HCT116 (cell line): ENCODE measurements around the gene KMT2C. TPM values are rescaled to one million over a fixed set of nuclear protein-coding genes. Genes with fewer than 3 reads are reported as not detected.

Experiments used
- ATAC-seq: fragments of 200-7000 bp; cut with Tn5 transposase; 2 replicates; pipeline ENCODE4 v1.9.1; 2020; ENCODE audit warnings: mild to moderate bottlenecking, moderate library complexity
- BruUV-seq: library from RNA; stranded (reverse); fragments of 400-500 nt; replicated peaks from 2 replicates; lab custom pipeline; 2021; lab: Mats Ljungman, UMichigan
- CTCF ChIA-PET: fragments of 300-600 bp; sonication (Branson Sonifier 250); formaldehyde crosslinking; loops from one replicate; lab custom pipeline; 2021; ENCODE audit warnings: antibody characterized with exemption; lab: Charles Lee
- POLR2A ChIA-PET: fragments of 300-600, 350-600 bp; sonication (Branson Sonifier 250); formaldehyde crosslinking; loops from one replicate; lab custom pipeline; 2021; ENCODE audit warnings: antibody characterized with exemption; lab: Charles Lee
- RAD21 ChIA-PET, 2 experiments: fragments of 300-600 bp; sonication (Branson Sonifier 250); formaldehyde crosslinking; loops; one replicate each; lab custom pipeline; 2023; ENCODE audit warnings: low total read pairs in 2 of 2; ENCODE audit not compliant: uncharacterized antibody in 2 of 2, unreplicated experiment in 2 of 2, low non-redundant PET in 1 of 2; lab: Charles Lee
- DNase-seq: peaks from one replicate; pipeline ENCODE4 v3.0.0-alpha.2; 2010; ENCODE audit warnings: low read depth, low spot score
- H2AFZ ChIP-seq: fragments of 200-600 bp; shearing (Covaris generic), sonication (generic); 2 replicates; pipeline ENCODE4 v1.6.1; 2017; ENCODE audit warnings: low read depth, mixed run types, mixed read lengths, antibody characterized with exemption, low read length; ENCODE audit not compliant: poor library complexity, severe bottlenecking
- H3K27ac ChIP-seq: 2 replicates; pipeline ENCODE4 v1.5.1; 2012; ENCODE audit warnings: low read depth, low read length
- H3K27me3 ChIP-seq: fragments of 200-600 bp; sonication (generic); 2 replicates; pipeline ENCODE4 v1.6.1; 2016; ENCODE audit warnings: mixed run types, low read length, mixed read lengths; ENCODE audit not compliant: insufficient read depth
- H3K36me3 ChIP-seq, 2 experiments: fragments of 200-500 bp in 1 of 2; fragments of 200-600 bp in 1 of 2; sonication (Bioruptor generic) in 1 of 2; sonication (generic) in 1 of 2; 2 replicates each; pipeline versions ENCODE4 v1.5.1 to v1.6.1; 2014 to 2016; ENCODE audit warnings: low read length in 2 of 2, inconsistent platforms in 1 of 2, mixed read lengths in 1 of 2, mixed run types in 1 of 2; ENCODE audit not compliant: insufficient read depth in 2 of 2, control insufficient read depth in 1 of 2
- H3K4me1 ChIP-seq, 2 experiments: fragments of 200-600 bp in 1 of 2; sonication (generic) in 1 of 2; 2 replicates each; pipeline versions ENCODE4 v1.5.1 to v1.6.1; 2012 to 2017; ENCODE audit warnings: low read length in 2 of 2, inconsistent platforms in 1 of 2, mild to moderate bottlenecking in 1 of 2, mixed read lengths in 1 of 2, mixed run types in 1 of 2, moderate library complexity in 1 of 2; ENCODE audit not compliant: insufficient read depth in 2 of 2, control insufficient read depth in 1 of 2
- H3K4me2 ChIP-seq: fragments of 200-600 bp; sonication (generic); 2 replicates; pipeline ENCODE4 v1.6.1; 2017; ENCODE audit warnings: mixed run types, low read length, mixed read lengths
- H3K4me3 ChIP-seq, 2 experiments: fragments of 200-600 bp in 1 of 2; sonication (generic) in 1 of 2; replicated peaks in 1 of 2; 2 replicates each; pipeline ENCODE4 v1.5.1; 2011 to 2016; ENCODE audit warnings: low read length in 2 of 2, control low read depth in 1 of 2, low read depth in 1 of 2, mild to moderate bottlenecking in 1 of 2, mixed read lengths in 1 of 2, mixed run types in 1 of 2
- H3K79me2 ChIP-seq: fragments of 200-600 bp; sonication (generic); 2 replicates; pipeline ENCODE4 v1.6.1; 2017; ENCODE audit warnings: mild to moderate bottlenecking, mixed run types, low read length, moderate library complexity, mixed read lengths; ENCODE audit not compliant: insufficient read depth
- H3K9ac ChIP-seq: fragments of 200-600 bp; sonication (generic); 2 replicates; pipeline ENCODE4 v1.6.1; 2016; ENCODE audit warnings: low read length, mixed read lengths
- H3K9me2 ChIP-seq: fragments of 200-600 bp; sonication (generic), shearing (Covaris generic); 2 replicates; pipeline ENCODE4 v1.6.1; 2017; ENCODE audit warnings: mixed run types, mild to moderate bottlenecking, moderate library complexity; ENCODE audit not compliant: insufficient read depth
- H3K9me3 ChIP-seq, 2 experiments: fragments of 200-500 bp in 1 of 2; fragments of 200-600 bp in 1 of 2; sonication (Bioruptor generic) in 1 of 2; sonication (generic) in 1 of 2; 2 replicates each; pipeline ENCODE4 v1.6.1; 2014 to 2017; ENCODE audit warnings: low read length in 2 of 2, mixed read lengths in 2 of 2, inconsistent platforms in 1 of 2, low read depth in 1 of 2, mild to moderate bottlenecking in 1 of 2, mixed run types in 1 of 2, moderate library complexity in 1 of 2; ENCODE audit not compliant: control insufficient read depth in 1 of 2, insufficient read depth in 1 of 2
- H4K20me1 ChIP-seq: fragments of 200-600 bp; sonication (generic), shearing (Covaris generic); 2 replicates; pipeline ENCODE4 v1.6.1; 2017; ENCODE audit warnings: mixed run types, mild to moderate bottlenecking, moderate library complexity; ENCODE audit not compliant: insufficient read depth
- CEBPB ChIP-seq: IDR thresholded peaks from 2 replicates; pipeline ENCODE4 v1.6.1; 2012; ENCODE audit warnings: low read depth
- EGR1 ChIP-seq: IDR thresholded peaks from 2 replicates; pipeline ENCODE4 v1.6.1; 2012; ENCODE audit warnings: low read depth
- ELF1 ChIP-seq: IDR thresholded peaks from 2 replicates; pipeline ENCODE4 v1.6.1; 2012; ENCODE audit warnings: low read depth, borderline replicate concordance
- EZH2 ChIP-seq: fragments of 200-600 bp; sonication (generic); IDR thresholded peaks from 2 replicates; pipeline ENCODE4 v1.6.1; 2017; ENCODE audit warnings: antibody characterized with exemption, mixed run types
- EZH2phosphoT487 ChIP-seq: fragments of 200-600 bp; IDR thresholded peaks from 2 replicates; pipeline ENCODE4 v1.6.1; 2018; ENCODE audit warnings: antibody characterized with exemption, borderline replicate concordance
- FOSL1 ChIP-seq: IDR thresholded peaks from 2 replicates; pipeline ENCODE4 v1.6.1; 2012; ENCODE audit warnings: low read depth
- JUND ChIP-seq: IDR thresholded peaks from 2 replicates; pipeline ENCODE4 v1.6.1; 2012
- POLR2AphosphoS5 ChIP-seq: IDR thresholded peaks from 2 replicates; pipeline ENCODE4 v1.6.1; 2011; ENCODE audit warnings: mild to moderate bottlenecking, low read depth, low read length, moderate library complexity
- RAD21 ChIP-seq: IDR thresholded peaks from 2 replicates; pipeline ENCODE4 v1.6.1; 2012; ENCODE audit warnings: low read depth, mild to moderate bottlenecking
- SIN3A ChIP-seq: IDR thresholded peaks from 2 replicates; pipeline ENCODE4 v1.6.1; 2012; ENCODE audit warnings: low read depth
- SRF ChIP-seq: IDR thresholded peaks from 2 replicates; pipeline ENCODE4 v1.6.1; 2012; ENCODE audit warnings: low read depth
- YY1 ChIP-seq: IDR thresholded peaks from 2 replicates; pipeline ENCODE4 v1.6.1; 2011; ENCODE audit warnings: low read length, low read depth, moderate library complexity, mild to moderate bottlenecking; ENCODE audit not compliant: insufficient replicate concordance; ENCODE audit errors: extremely low read depth
- ZNF274 ChIP-seq: fragments of 200-500 bp; sonication (Bioruptor generic); IDR thresholded peaks from 2 replicates; pipeline ENCODE4 v1.6.1; 2014; ENCODE audit warnings: mild to moderate bottlenecking, low read depth, low read length, inconsistent platforms
- intact Hi-C: fragments of 100-400 bp; cut with micrococcal nuclease; formaldehyde crosslinking; loops from 2 replicates; pipeline ENCODE4 v1.10.0; 2022
- total RNA-seq: library from RNA; stranded (reverse); gene quantifications from one replicate; pipeline ENCODE4 v1.2.1, GENCODE V29; 2021; ENCODE audit not compliant: unreplicated experiment
- TF ChIP-seq, protein P1 (sequence below): IDR thresholded peaks from 2 replicates; pipeline ENCODE4 v1.6.1; 2011; ENCODE audit warnings: mild to moderate bottlenecking, low read length, moderate library complexity; ENCODE audit not compliant: insufficient replicate concordance; ENCODE audit errors: extremely low read depth
- TF ChIP-seq, protein P2 (sequence below): IDR thresholded peaks from 2 replicates; pipeline ENCODE4 v1.6.1; 2012

Gene KMT2C
- total RNA-seq, 1 experiment from 2014 or later, result 22.9 TPM

DNA sequence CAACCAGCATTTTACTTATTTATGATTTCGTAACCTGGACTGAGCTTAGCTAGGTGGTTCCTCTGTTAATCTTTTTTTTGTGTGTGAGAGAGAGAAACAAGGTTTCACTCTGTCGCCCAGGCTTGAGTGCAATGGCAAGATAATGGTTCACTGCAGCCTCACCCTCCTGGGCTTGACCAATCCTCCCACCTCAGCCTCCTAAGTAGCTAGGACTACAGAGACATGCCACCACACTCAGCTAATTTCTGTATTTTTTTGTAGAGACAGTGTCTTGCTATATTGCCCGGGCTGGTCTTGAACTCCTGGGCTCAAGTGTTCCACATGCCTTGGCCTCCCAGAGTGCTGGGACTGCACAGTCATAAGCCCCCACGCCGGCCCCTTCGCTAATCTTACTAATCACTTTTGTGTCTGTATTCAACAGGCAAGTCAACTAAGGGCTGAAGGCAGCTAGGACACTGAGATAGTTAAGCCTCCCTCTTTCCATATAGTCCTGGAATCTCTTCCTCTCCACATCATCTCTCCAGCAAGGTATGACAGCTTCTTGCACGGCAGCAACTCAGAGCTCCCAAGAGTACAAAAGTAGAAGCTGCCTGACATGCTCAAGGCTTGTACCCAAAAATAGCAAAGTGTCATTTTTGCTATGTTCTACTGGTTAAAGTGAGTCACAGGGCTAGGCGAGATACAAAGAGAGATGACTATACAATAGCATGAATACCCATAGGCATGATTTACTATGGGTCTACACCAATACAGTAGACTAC, 11.3 kb downstream of the KMT2C start:
- Histone ChIP-seq H3K4me1 (peaks cover 0 to 23% of the 10 kb centered on the region in 2 experiments; a peak in 2 of 4 replicates), H3K79me2 (peaks cover 99% of the 10 kb centered on the region)
- no TSS peak for BruUV-seq
- TF ChIP-seq ELF1 (no peak), EGR1 (no peak), ZNF274 (no peak), JUND (no peak), POLR2AphosphoS5 (no peak), SIN3A (no peak), FOSL1 (no peak), CEBPB (no peak), RAD21 (no peak), YY1 (no peak), EZH2 (no peak), EZH2phosphoT487 (no peak), SRF (no peak)
- TF ChIP-seq, protein P1, sequence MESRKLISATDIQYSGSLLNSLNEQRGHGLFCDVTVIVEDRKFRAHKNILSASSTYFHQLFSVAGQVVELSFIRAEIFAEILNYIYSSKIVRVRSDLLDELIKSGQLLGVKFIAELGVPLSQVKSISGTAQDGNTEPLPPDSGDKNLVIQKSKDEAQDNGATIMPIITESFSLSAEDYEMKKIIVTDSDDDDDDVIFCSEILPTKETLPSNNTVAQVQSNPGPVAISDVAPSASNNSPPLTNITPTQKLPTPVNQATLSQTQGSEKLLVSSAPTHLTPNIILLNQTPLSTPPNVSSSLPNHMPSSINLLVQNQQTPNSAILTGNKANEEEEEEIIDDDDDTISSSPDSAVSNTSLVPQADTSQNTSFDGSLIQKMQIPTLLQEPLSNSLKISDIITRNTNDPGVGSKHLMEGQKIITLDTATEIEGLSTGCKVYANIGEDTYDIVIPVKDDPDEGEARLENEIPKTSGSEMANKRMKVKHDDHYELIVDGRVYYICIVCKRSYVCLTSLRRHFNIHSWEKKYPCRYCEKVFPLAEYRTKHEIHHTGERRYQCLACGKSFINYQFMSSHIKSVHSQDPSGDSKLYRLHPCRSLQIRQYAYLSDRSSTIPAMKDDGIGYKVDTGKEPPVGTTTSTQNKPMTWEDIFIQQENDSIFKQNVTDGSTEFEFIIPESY, result no peak
- TF ChIP-seq, protein P2, sequence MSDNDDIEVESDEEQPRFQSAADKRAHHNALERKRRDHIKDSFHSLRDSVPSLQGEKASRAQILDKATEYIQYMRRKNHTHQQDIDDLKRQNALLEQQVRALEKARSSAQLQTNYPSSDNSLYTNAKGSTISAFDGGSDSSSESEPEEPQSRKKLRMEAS, result no peak
- TF ChIP-seq, all 23 proteins: peak for 0
- no peak overlapping the region for H3K4me3 ChIP-seq
- H3K9ac ChIP-seq, result no peak overlapping the region
- H2AFZ ChIP-seq, result no peak overlapping the region
- H3K4me2 ChIP-seq, result no peak overlapping the region
- no peaks in the 10 kb centered on the region for H3K9me3 ChIP-seq
- no peak for DNase-seq
- ChIA-PET POLR2A (no interaction called here), RAD21 (no interaction called here), CTCF (no interaction called here)
- H3K36me3 ChIP-seq, result no peaks in the 10 kb centered on the region
- intact Hi-C loops, result no loop called here
- no peak overlapping the region for H3K27ac ChIP-seq
- ATAC-seq, result no peak
- H4K20me1 ChIP-seq, result no peaks in the 10 kb centered on the region
- no peaks in the 10 kb centered on the region for H3K9me2 ChIP-seq
- no peaks in the 10 kb centered on the region for H3K27me3 ChIP-seq
